Stomach (tissue), 4 donors: ENCODE results near the gene DEPDC1B.

ENCODE experiments used
- CTCF ChIP-seq, 7 experiments: fragments of 450-650 bp in 4 of 7; fragments of 200-600 bp in 3 of 7; sonication (generic) in 3 of 7; IDR thresholded peaks; one replicate each; pipeline ENCODE4 v1.5.1; 2016 to 2019; ENCODE audit warnings: antibody characterized with exemption in 7 of 7, control low read depth in 2 of 7, mild to moderate bottlenecking in 1 of 7
- EP300 ChIP-seq: sonication (generic); formaldehyde crosslinking; IDR thresholded peaks from one replicate; pipeline ENCODE4 v1.6.1; 2017; ENCODE audit warnings: antibody characterized with exemption
- POLR2AphosphoS5 ChIP-seq, 3 donors: sonication (generic); formaldehyde crosslinking; IDR thresholded peaks; one replicate each; pipeline ENCODE4 v1.6.1; 2016; ENCODE audit warnings: antibody characterized with exemption in 3 of 3

- TF ChIP-seq CTCF (IDR thresholded peaks at IDR 0.05) (no peak), POLR2AphosphoS5 (IDR thresholded peaks at IDR 0.05) (no peak), EP300 (no peak)
These were observed 11.0 kb downstream of the DEPDC1B start for GRCh38 chr5:60688980-60689379.
